A549 (cell line): ENCODE data around the gene COPS6. TPM values are rescaled to one million over a fixed set of nuclear protein-coding genes. Genes with fewer than 3 reads are reported as not detected.

ENCODE experiments used
- ATAC-seq, 2 experiments: fragments of 200-7000 bp in 1 of 2; fragments of >200 bp in 1 of 2; cut with Nextera tagmentation in 1 of 2; cut with Tn5 transposase in 1 of 2; 3 replicates each; pipeline versions ENCODE4 v1.8.0 to v1.9.1; 2018 to 2020; ENCODE audit warnings: mild to moderate bottlenecking in 1 of 2, moderate library complexity in 1 of 2
- CTCF ChIA-PET: fragments of 300-600 bp; sonication (Branson Sonifier 250); formaldehyde crosslinking; extraction: SDS; loops from one replicate; lab custom pipeline; 2021; ENCODE audit warnings: antibody characterized with exemption, inconsistent platforms; lab: Yijun Ruan, JAX
- POLR2A ChIA-PET: fragments of 350-600 bp; formaldehyde crosslinking; extraction: SDS; loops from one replicate; lab custom pipeline; 2021; ENCODE audit warnings: antibody characterized with exemption, inconsistent platforms; lab: Yijun Ruan, JAX
- DNase-seq, 2 experiments: peaks; one replicate each; pipeline versions ENCODE4 v3.0.0 to v3.0.0-alpha.2; 2011 to 2016; ENCODE audit warnings: low read depth in 1 of 2, low spot score in 1 of 2
- FAIRE-seq: peaks from 2 replicates; lab custom pipeline; 2011; peaks lifted over from hg19 to GRCh38; lab: Jason Lieb, UNC
- H3K27ac ChIP-seq, 2 experiments: fragments of >200 bp; sonication (Bioruptor Twin); formaldehyde crosslinking; 3 replicates each; pipeline ENCODE4 v1.5.1; 2016 to 2017
- H3K4me1 ChIP-seq: fragments of >200 bp; sonication (Bioruptor Twin); formaldehyde crosslinking; 3 replicates; pipeline ENCODE4 v1.6.1; 2016
- H3K4me2 ChIP-seq: fragments of >200 bp; sonication (Bioruptor Twin); formaldehyde crosslinking; 3 replicates; pipeline ENCODE4 v1.6.1; 2016
- H3K4me3 ChIP-seq: fragments of >200 bp; sonication (Bioruptor Twin); formaldehyde crosslinking; 3 replicates; pipeline ENCODE4 v1.5.1; 2016
- H3K9me3 ChIP-seq: fragments of >200 bp; sonication (Bioruptor Twin); formaldehyde crosslinking; 3 replicates; pipeline ENCODE4 v1.6.1; 2016
- CTCF ChIP-seq: fragments of >200 bp; sonication (Bioruptor Twin); formaldehyde crosslinking; IDR thresholded peaks from 3 replicates; pipeline ENCODE4 v1.5.1; 2016
- EHMT2 ChIP-seq: fragments of 200-600 bp; sonication (generic); IDR thresholded peaks from 2 replicates; pipeline ENCODE4 v1.6.1; 2016; ENCODE audit warnings: antibody characterized with exemption, low read depth, mild to moderate bottlenecking, moderate library complexity
- ELK1 ChIP-seq: fragments of 150-350 bp; IDR thresholded peaks from 2 replicates; pipeline ENCODE4 v1.6.1; 2014; ENCODE audit warnings: low read depth, mild to moderate bottlenecking, low read length
- EP300 ChIP-seq, 2 experiments: fragments of >200 bp; sonication (Bioruptor Twin); formaldehyde crosslinking; IDR thresholded peaks; 2 replicates in 1 of 2; 3 replicates in 1 of 2; pipeline ENCODE4 v1.6.1; 2016 to 2017
- FOSB ChIP-seq: fragments of 250-450 bp; sonication (Bioruptor Pico); IDR thresholded peaks from 2 replicates; pipeline ENCODE4 v1.5.0; 2020; ENCODE audit warnings: mild to moderate bottlenecking, moderate library complexity
- FOSL2 ChIP-seq, 2 experiments: fragments of 450-650 bp in 1 of 2; fragments of >200 bp in 1 of 2; sonication (Bioruptor Twin) in 1 of 2; formaldehyde crosslinking; IDR thresholded peaks; 2 replicates each; pipeline versions ENCODE4 v1.5.0 to v1.6.1; 2016 to 2020; ENCODE audit warnings: mild to moderate bottlenecking in 1 of 2, moderate library complexity in 1 of 2
- GATA3 ChIP-seq: IDR thresholded peaks from 2 replicates; pipeline ENCODE4 v1.6.1; 2012; ENCODE audit warnings: borderline replicate concordance
- HES2 ChIP-seq: fragments of >200 bp; sonication (Bioruptor Twin); formaldehyde crosslinking; IDR thresholded peaks from 2 replicates; pipeline ENCODE4 v1.6.1; 2016
- HOXA7 ChIP-seq: fragments of 250-450 bp; sonication (Bioruptor Pico); IDR thresholded peaks from 2 replicates; pipeline ENCODE4 v1.5.0; 2020; ENCODE audit warnings: mild to moderate bottlenecking, moderate library complexity
- PHF8 ChIP-seq: fragments of 200-600 bp; sonication (generic); IDR thresholded peaks from 2 replicates; pipeline ENCODE4 v1.6.1; 2016; ENCODE audit warnings: low read depth, mild to moderate bottlenecking, antibody characterized with exemption, moderate library complexity, borderline replicate concordance
- POLR2A ChIP-seq: IDR thresholded peaks from 2 replicates; pipeline ENCODE4 v1.6.1; 2012; ENCODE audit warnings: mild to moderate bottlenecking, low read length
- RAD21 ChIP-seq, 2 experiments: fragments of >200 bp in 1 of 2; sonication (Bioruptor Twin) in 1 of 2; formaldehyde crosslinking in 1 of 2; IDR thresholded peaks in 1 of 2; conservative IDR thresholded peaks in 1 of 2; 2 replicates in 1 of 2; 3 replicates in 1 of 2; pipeline ENCODE4 v1.6.1; 2012 to 2018; ENCODE audit warnings: inconsistent platforms in 1 of 2
- RCOR1 ChIP-seq: fragments of 150-350 bp; IDR thresholded peaks from 2 replicates; pipeline ENCODE4 v1.6.1; 2014; ENCODE audit warnings: antibody characterized with exemption, low read length, low read depth
- REST ChIP-seq: fragments of 200-600 bp; sonication (generic); IDR thresholded peaks from 2 replicates; pipeline ENCODE4 v1.6.1; 2016; ENCODE audit warnings: antibody characterized with exemption, mild to moderate bottlenecking, moderate library complexity
- RFX5 ChIP-seq: fragments of 450-650 bp; IDR thresholded peaks from 2 replicates; pipeline ENCODE4 v1.7.1; 2014; ENCODE audit warnings: antibody characterized with exemption, mild to moderate bottlenecking, moderate library complexity
- RNF2 ChIP-seq: fragments of 200-600 bp; sonication (generic); IDR thresholded peaks from 2 replicates; pipeline ENCODE4 v1.6.1; 2016; ENCODE audit warnings: low read depth, mild to moderate bottlenecking, antibody characterized with exemption, moderate library complexity, borderline replicate concordance
- SMC3 ChIP-seq: fragments of >200 bp; sonication (Bioruptor Twin); formaldehyde crosslinking; IDR thresholded peaks from 3 replicates; pipeline ENCODE4 v1.6.1; 2018; ENCODE audit warnings: inconsistent platforms
- TP53 ChIP-seq: fragments of 250-450 bp; sonication (Bioruptor Pico); IDR thresholded peaks from 2 replicates; pipeline ENCODE4 v1.5.0; 2021; ENCODE audit warnings: mild to moderate bottlenecking, moderate library complexity
- WGBS: methylation state at CpG from one replicate; pipeline ENCODE4 v1.1.6; 2017; ENCODE audit errors: missing lambda C conversion rate; 5-methylcytosine and 5-hydroxymethylcytosine counted together
- polyA plus RNA-seq, 4 experiments: library from polyadenylated mRNA; depleted of rRNA in 3 of 4; stranded (reverse); fragments of >200 nt; fragmentation: RNase III in 1 of 4; extraction: RNeasy Plus Mini Kit Qiagen cat#74134 plus additional on column Dnase treatment in 1 of 4; gene quantifications; 2 replicates in 3 of 4; 3 replicates in 1 of 4; pipeline ENCODE4 v1.2.3, GENCODE V29; 2011 to 2017

The COPS6 gene
- polyA plus RNA-seq, 2 of the 4 experiments (the other 2 are of a cell fraction), result 192 to 219 TPM

GRCh38 chr7:100132697-100133151, 44.0 kb downstream of the COPS6 start:
- Histone ChIP-seq H3K4me2 (peak overlapping the region; percentile 28; the same call in 2 of the 3 replicates), H3K4me1 (peaks cover 13% of the 10 kb centered on the region; the same call in 1 of the 3 replicates), H3K9me3 (no peaks in the 10 kb centered on the region), H3K27ac (no peak overlapping the region), H3K4me3 (no peak overlapping the region)
- ChIA-PET POLR2A (interaction anchor here (0.8 to 2.1 kb wide), 2 partner anchors 16 to 37 kb away, joined by 3 to 16 read pairs; partner anchors contain the start of gene LAMTOR4), CTCF (interaction anchor here (0.7 to 13.2 kb wide), 40 partner anchors 11 to 318 kb away, joined by 3 to 245 read pairs (median 6); partner anchors contain the start of genes AP4M1, CNPY4, GPC2 and LAMTOR4)
- DNase-seq (peak; percentile 74 to 86), FAIRE-seq (no peak), ATAC-seq (peak; percentile 92)
- TF ChIP-seq EP300 (IDR thresholded peaks at IDR 0.05) (no peak), CTCF (peak; percentile 87), SMC3 (peak; percentile 82), RAD21 (conservative IDR thresholded peaks at IDR 0.05 in 1 of 2, IDR thresholded peaks at IDR 0.05 in 1 of 2) (peak; percentile 90 to 96), GATA3 (no peak)
- 14% methylated on average over 3 of the region's 3 CpGs for WGBS

GRCh38 chr7:100137851-100138760, 49.3 kb downstream of the COPS6 start:
- no peak overlapping the region for H3K4me3 ChIP-seq
- H3K9me3 ChIP-seq, result no peaks in the 10 kb centered on the region
- H3K4me1 ChIP-seq, result no peaks in the 10 kb centered on the region
- no peak for TF ChIP-seq FOSL2 (IDR thresholded peaks at IDR 0.05)
- no peak for TF ChIP-seq FOSL2 (CRISPR knock-in tag; IDR thresholded peaks at IDR 0.05)
- no peak for TF ChIP-seq POLR2A
- no peak for TF ChIP-seq EHMT2
- no peak for TF ChIP-seq RFX5
- no peak for TF ChIP-seq REST
- no peak for TF ChIP-seq TP53 (CRISPR knock-in tag)
- no peak for TF ChIP-seq HES2
- WGBS, result 78% methylated on average over 13 of the region's 13 CpGs
- FAIRE-seq (no peak), ATAC-seq (no peak), DNase-seq (no peak)
- ChIA-PET POLR2A (interaction anchor here (1.3 kb wide), 1 partner anchor 11 kb away, joined by 3 read pairs; the partner anchor contains the start of gene LAMTOR4), CTCF (interaction anchor here (0.6 to 13.2 kb wide), 7 partner anchors 13 to 714 kb away, joined by 3 to 245 read pairs (median 4); partner anchors contain the start of genes LAMTOR4, SLC12A9 and TRAPPC14)
- H3K4me2 ChIP-seq, result no peak overlapping the region
- no peak overlapping the region for H3K27ac ChIP-seq

- FAIRE-seq, result no peak
- Histone ChIP-seq H3K9me3 (no peaks in the 10 kb centered on the region), H3K4me1 (no peaks in the 10 kb centered on the region), H3K27ac (no peak overlapping the region), H3K4me2 (no peak overlapping the region), H3K4me3 (no peak overlapping the region)
- no peak for DNase-seq
- WGBS, result 68% methylated on average over 3 of the region's 3 CpGs
- ChIA-PET CTCF (interaction anchor here (0.7 to 23.1 kb wide), 2 partner anchors 7 to 10 kb away, joined by 3 to 245 read pairs; no protein-coding TSS in a partner anchor), POLR2A (no interaction called here)
- ATAC-seq, result no peak
- TF ChIP-seq HOXA7 (CRISPR knock-in tag), result no peak
- TF ChIP-seq ELK1, result no peak
- TF ChIP-seq CTCF, result no peak
- no peak for TF ChIP-seq RNF2
- no peak for TF ChIP-seq RCOR1
- TF ChIP-seq PHF8, result no peak
- no peak for TF ChIP-seq FOSB (CRISPR knock-in tag)
Measured at GRCh38 chr7:100141555-100141949, 52.8 kb downstream of the COPS6 start.
